Loucy (cell line): ENCODE results near the gene CCDC89.

Experiments
- H2AFZ ChIP-seq: fragments of 200-600 bp; sonication (generic); 2 replicates; pipeline ENCODE4 v1.6.0; 2016; ENCODE audit warnings: antibody characterized with exemption, mild to moderate bottlenecking, low read length, moderate library complexity
- H3F3A ChIP-seq: fragments of 200-600 bp; 2 replicates; pipeline ENCODE4 v1.6.0; 2016; ENCODE audit warnings: antibody characterized with exemption, low read depth, mild to moderate bottlenecking
- H3K27me3 ChIP-seq: fragments of 200-600 bp; sonication (generic); 2 replicates; pipeline ENCODE4 v1.6.1; 2014; ENCODE audit warnings: low read length, mild to moderate bottlenecking; ENCODE audit not compliant: insufficient read depth, poor library complexity, severe bottlenecking
- H3K36me3 ChIP-seq: fragments of 200-600 bp; sonication (generic); 2 replicates; pipeline ENCODE4 v1.6.1; 2016; ENCODE audit warnings: low read length; ENCODE audit not compliant: insufficient read depth
- H3K4me1 ChIP-seq: fragments of 200-600 bp; sonication (generic); 2 replicates; pipeline ENCODE4 v1.5.1; 2014; ENCODE audit warnings: low read length, mild to moderate bottlenecking; ENCODE audit not compliant: insufficient read depth, poor library complexity, severe bottlenecking
- H3K4me2 ChIP-seq: fragments of 200-600 bp; sonication (generic); 2 replicates; pipeline ENCODE4 v1.6.0; 2014; ENCODE audit warnings: antibody characterized with exemption, low read length, low read depth, mild to moderate bottlenecking; ENCODE audit not compliant: poor library complexity, severe bottlenecking
- H3K4me3 ChIP-seq: fragments of 200-600 bp; sonication (generic); 2 replicates; pipeline ENCODE4 v1.5.1; 2014; ENCODE audit warnings: low read length, mild to moderate bottlenecking, mixed read lengths; ENCODE audit not compliant: poor library complexity, severe bottlenecking
- H3K79me2 ChIP-seq: fragments of 200-600 bp; sonication (generic); 2 replicates; pipeline ENCODE4 v1.6.1; 2014; ENCODE audit warnings: low read length; ENCODE audit not compliant: insufficient read depth
- H3K9ac ChIP-seq: fragments of 200-600 bp; sonication (generic); 2 replicates; pipeline ENCODE4 v1.6.0; 2014; ENCODE audit warnings: mild to moderate bottlenecking, low read depth, low read length, moderate library complexity; ENCODE audit not compliant: poor library complexity, severe bottlenecking
- H3K9me2 ChIP-seq: fragments of 200-600 bp; sonication (generic); replicated peaks from 2 replicates; pipeline ENCODE4 v1.6.1; 2016; ENCODE audit warnings: low read depth, low read length, mixed read lengths
- H3K9me3 ChIP-seq: fragments of 200-600 bp; sonication (generic); 2 replicates; pipeline ENCODE4 v1.6.1; 2014; ENCODE audit warnings: mild to moderate bottlenecking, antibody characterized with exemption, low read length, low read depth; ENCODE audit not compliant: insufficient read depth
- H4K20me1 ChIP-seq: fragments of 200-600 bp; sonication (generic); 2 replicates; pipeline ENCODE4 v1.6.0; 2014; ENCODE audit warnings: antibody characterized with exemption, low read length, mild to moderate bottlenecking; ENCODE audit not compliant: insufficient read depth, poor library complexity, severe bottlenecking
- EZH2phosphoT487 ChIP-seq: fragments of 200-600 bp; IDR thresholded peaks from 2 replicates; pipeline ENCODE4 v1.6.1; 2018; ENCODE audit warnings: antibody characterized with exemption, mild to moderate bottlenecking, moderate library complexity, borderline replicate concordance
- TF ChIP-seq, protein P1 (sequence below): fragments of 200-600 bp; sonication (generic); conservative IDR thresholded peaks from 2 replicates; pipeline ENCODE4 v1.5.1; 2014; ENCODE audit warnings: mild to moderate bottlenecking, antibody characterized with exemption, low read length

CCDC89 gene

GRCh38 chr11:85699957-85700741, 14.2 kb upstream of the CCDC89 start:
- H3F3A ChIP-seq: no peaks in the 10 kb centered on the region
- peaks cover 24% of the 10 kb centered on the region for H3K4me1 ChIP-seq
- no peaks in the 10 kb centered on the region for H3K9me3 ChIP-seq
- H3K9ac ChIP-seq: no peak overlapping the region
- H4K20me1 ChIP-seq: no peaks in the 10 kb centered on the region
- H3K79me2 ChIP-seq: no peaks in the 10 kb centered on the region
- peak overlapping the region; percentile 20 for H3K4me3 ChIP-seq
- H3K36me3 ChIP-seq: no peaks in the 10 kb centered on the region
- H3K27me3 ChIP-seq: no peaks in the 10 kb centered on the region
- TF ChIP-seq, protein P1, sequence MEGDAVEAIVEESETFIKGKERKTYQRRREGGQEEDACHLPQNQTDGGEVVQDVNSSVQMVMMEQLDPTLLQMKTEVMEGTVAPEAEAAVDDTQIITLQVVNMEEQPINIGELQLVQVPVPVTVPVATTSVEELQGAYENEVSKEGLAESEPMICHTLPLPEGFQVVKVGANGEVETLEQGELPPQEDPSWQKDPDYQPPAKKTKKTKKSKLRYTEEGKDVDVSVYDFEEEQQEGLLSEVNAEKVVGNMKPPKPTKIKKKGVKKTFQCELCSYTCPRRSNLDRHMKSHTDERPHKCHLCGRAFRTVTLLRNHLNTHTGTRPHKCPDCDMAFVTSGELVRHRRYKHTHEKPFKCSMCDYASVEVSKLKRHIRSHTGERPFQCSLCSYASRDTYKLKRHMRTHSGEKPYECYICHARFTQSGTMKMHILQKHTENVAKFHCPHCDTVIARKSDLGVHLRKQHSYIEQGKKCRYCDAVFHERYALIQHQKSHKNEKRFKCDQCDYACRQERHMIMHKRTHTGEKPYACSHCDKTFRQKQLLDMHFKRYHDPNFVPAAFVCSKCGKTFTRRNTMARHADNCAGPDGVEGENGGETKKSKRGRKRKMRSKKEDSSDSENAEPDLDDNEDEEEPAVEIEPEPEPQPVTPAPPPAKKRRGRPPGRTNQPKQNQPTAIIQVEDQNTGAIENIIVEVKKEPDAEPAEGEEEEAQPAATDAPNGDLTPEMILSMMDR: no peak
- TF ChIP-seq EZH2phosphoT487: no peak
- H2AFZ ChIP-seq: peak overlapping the region; percentile 9; the same call in 1 of the 2 replicates
- H3K4me2 ChIP-seq: peak overlapping the region; percentile 24
- no peaks in the 10 kb centered on the region for H3K9me2 ChIP-seq

- no peak for TF ChIP-seq EZH2phosphoT487
- TF ChIP-seq, protein P1: no peak
- peaks cover 24% of the 10 kb centered on the region for H3K4me1 ChIP-seq
- H3K9me3 ChIP-seq: no peaks in the 10 kb centered on the region
- no peaks in the 10 kb centered on the region for H4K20me1 ChIP-seq
- no peak overlapping the region for H2AFZ ChIP-seq
- no peak overlapping the region for H3K4me3 ChIP-seq
- H3K36me3 ChIP-seq: no peaks in the 10 kb centered on the region
- H3K79me2 ChIP-seq: no peaks in the 10 kb centered on the region
- no peak overlapping the region for H3K4me2 ChIP-seq
- no peaks in the 10 kb centered on the region for H3F3A ChIP-seq
- H3K9ac ChIP-seq: no peak overlapping the region
- H3K27me3 ChIP-seq: no peaks in the 10 kb centered on the region
- H3K9me2 ChIP-seq: no peaks in the 10 kb centered on the region
Observed at GRCh38 chr11:85698195-85698594, 12.2 kb upstream of the CCDC89 start.

DNA sequence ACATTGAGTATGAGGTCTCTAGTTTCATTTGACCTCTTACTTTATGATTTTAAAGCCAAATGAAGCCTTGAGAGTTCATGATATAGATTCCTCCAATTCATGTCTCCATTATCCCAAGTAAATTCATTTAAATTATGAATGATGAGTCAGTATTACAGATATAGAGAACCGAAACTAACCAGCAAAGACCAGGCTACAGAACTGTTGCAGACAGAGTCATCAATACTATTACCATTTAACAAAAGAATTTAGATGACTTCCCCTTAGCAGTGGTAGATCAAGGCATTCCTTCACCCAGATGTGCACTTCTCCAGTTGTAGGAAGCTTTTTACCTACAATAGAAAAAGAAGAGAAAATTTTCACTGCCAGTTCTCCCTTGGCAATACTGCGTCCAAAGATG, 11.8 kb upstream of the CCDC89 start:
- Histone ChIP-seq H2AFZ (no peak overlapping the region), H3K79me2 (no peaks in the 10 kb centered on the region), H4K20me1 (no peaks in the 10 kb centered on the region), H3K9me2 (no peaks in the 10 kb centered on the region), H3K4me3 (no peak overlapping the region), H3K4me2 (no peak overlapping the region), H3K9me3 (no peaks in the 10 kb centered on the region), H3K9ac (no peak overlapping the region), H3K36me3 (no peaks in the 10 kb centered on the region), H3K27me3 (no peaks in the 10 kb centered on the region), H3K4me1 (peaks cover 24% of the 10 kb centered on the region), H3F3A (no peaks in the 10 kb centered on the region)
- TF ChIP-seq, protein P1: no peak
- TF ChIP-seq EZH2phosphoT487: no peak
